DND-41 (cell line): Measurements from ENCODE around the gene RNF207.

Experiments
- ATAC-seq: fragments of 200-7000 bp; cut with Tn5 transposase; 3 replicates; pipeline ENCODE4 v1.9.1; 2021; ENCODE audit warnings: low read depth; ENCODE audit not compliant: insufficient read depth
- DNase-seq: peaks from one replicate; pipeline ENCODE4 v3.0.0-alpha.2; 2020
- H2AFZ ChIP-seq: 2 replicates; pipeline ENCODE4 v1.6.0; 2012; ENCODE audit warnings: low read depth, low read length
- H3K27ac ChIP-seq: 2 replicates; pipeline ENCODE4 v1.5.1; 2012; ENCODE audit warnings: low read length, inconsistent platforms
- H3K27me3 ChIP-seq: fragments of 200-600 bp; sonication (generic); 2 replicates; pipeline ENCODE4 v1.6.0; 2012; ENCODE audit warnings: low read length, mild to moderate bottlenecking, inconsistent platforms; ENCODE audit not compliant: insufficient read depth, poor library complexity
- H3K36me3 ChIP-seq: 2 replicates; pipeline ENCODE4 v1.5.1; 2012; ENCODE audit warnings: low read length, inconsistent platforms; ENCODE audit not compliant: insufficient read depth
- H3K4me1 ChIP-seq: 2 replicates; pipeline ENCODE4 v1.5.1; 2012; ENCODE audit warnings: mild to moderate bottlenecking, low read length; ENCODE audit not compliant: insufficient read depth
- H3K4me2 ChIP-seq: 2 replicates; pipeline ENCODE4 v1.6.0; 2012; ENCODE audit warnings: mild to moderate bottlenecking, moderate library complexity, low read length, inconsistent platforms; ENCODE audit not compliant: insufficient read depth
- H3K4me3 ChIP-seq, 2 experiments: fragments of 200-600 bp in 1 of 2; shearing (Covaris generic) in 1 of 2; 2 replicates each; pipeline ENCODE4 v1.5.1; 2012 to 2016; ENCODE audit warnings: inconsistent platforms in 2 of 2, low read length in 2 of 2, mild to moderate bottlenecking in 2 of 2, low read depth in 1 of 2, moderate library complexity in 1 of 2
- H3K79me2 ChIP-seq: 2 replicates; pipeline ENCODE4 v1.6.0; 2012; ENCODE audit warnings: low read length, inconsistent platforms; ENCODE audit not compliant: insufficient read depth
- H3K9ac ChIP-seq: 2 replicates; pipeline ENCODE4 v1.6.0; 2012; ENCODE audit warnings: low read depth, mild to moderate bottlenecking, inconsistent platforms, low read length, moderate library complexity
- H3K9me3 ChIP-seq: 2 replicates; pipeline ENCODE4 v1.5.1; 2012; ENCODE audit warnings: low read length, moderate library complexity, mild to moderate bottlenecking, inconsistent platforms; ENCODE audit not compliant: insufficient read depth, severe bottlenecking
- H4K20me1 ChIP-seq: 2 replicates; pipeline ENCODE4 v1.6.0; 2012; ENCODE audit warnings: low read length; ENCODE audit not compliant: insufficient read depth
- EZH2 ChIP-seq: IDR thresholded peaks from 3 replicates; pipeline ENCODE4 v1.6.1; 2012; ENCODE audit warnings: borderline replicate concordance, low read depth, mild to moderate bottlenecking, moderate library complexity, low read length, inconsistent platforms; ENCODE audit not compliant: severe bottlenecking
- TF ChIP-seq, protein P1 (sequence below): IDR thresholded peaks from 2 replicates; pipeline ENCODE4 v1.5.1; 2012; ENCODE audit warnings: borderline replicate concordance, low read length, moderate library complexity, mild to moderate bottlenecking; ENCODE audit not compliant: poor library complexity, severe bottlenecking; ENCODE audit errors: extremely low read depth

The RNF207 gene

DNA sequence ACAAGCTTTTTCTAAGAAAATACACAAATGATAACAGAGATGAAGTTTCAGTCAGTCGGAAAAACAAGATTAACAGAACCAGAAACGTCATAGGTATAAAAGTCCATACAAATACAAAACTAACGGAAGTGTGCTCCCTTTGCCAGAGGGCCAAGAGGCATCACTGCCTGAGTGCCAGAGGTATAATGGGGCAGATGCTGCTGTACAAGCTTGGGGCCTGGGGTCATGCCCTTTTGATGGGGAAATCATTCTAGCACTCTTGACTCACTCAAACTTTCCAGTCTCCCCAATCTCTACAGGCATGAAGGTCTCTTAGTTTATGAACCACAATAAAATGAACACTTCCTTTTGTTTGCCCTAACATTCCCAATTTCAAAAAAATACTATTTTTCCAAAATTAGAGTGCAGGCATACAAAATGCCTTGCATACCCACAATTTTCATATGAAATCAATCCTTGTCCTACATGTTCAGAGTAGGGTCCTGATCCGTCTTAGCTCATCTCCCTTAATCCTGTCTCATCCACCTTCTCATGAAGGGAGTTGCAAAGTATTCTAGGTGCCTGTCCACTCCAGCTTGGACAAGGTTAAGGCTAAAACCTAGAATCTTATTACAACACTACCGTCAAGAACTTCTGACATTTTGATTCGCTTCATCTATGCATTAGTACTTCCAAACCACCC, 8.0 kb upstream of the RNF207 start:
- H3K36me3 ChIP-seq, result peaks cover 57% of the 10 kb centered on the region
- no peak for ATAC-seq
- DNase-seq, result no peak
- peak overlapping the region; percentile 89 for H3K27ac ChIP-seq
- H3K4me2 ChIP-seq, result peak overlapping the region; percentile 76
- H4K20me1 ChIP-seq, result peaks cover 58% of the 10 kb centered on the region
- no peaks in the 10 kb centered on the region for H3K9me3 ChIP-seq
- H3K4me1 ChIP-seq, result peaks cover 42% of the 10 kb centered on the region
- peaks cover 68% of the 10 kb centered on the region for H3K79me2 ChIP-seq
- no peaks in the 10 kb centered on the region for H3K27me3 ChIP-seq
- peak overlapping the region; percentile 96 for H3K9ac ChIP-seq
- no peak overlapping the region for H2AFZ ChIP-seq
- TF ChIP-seq, protein P1, sequence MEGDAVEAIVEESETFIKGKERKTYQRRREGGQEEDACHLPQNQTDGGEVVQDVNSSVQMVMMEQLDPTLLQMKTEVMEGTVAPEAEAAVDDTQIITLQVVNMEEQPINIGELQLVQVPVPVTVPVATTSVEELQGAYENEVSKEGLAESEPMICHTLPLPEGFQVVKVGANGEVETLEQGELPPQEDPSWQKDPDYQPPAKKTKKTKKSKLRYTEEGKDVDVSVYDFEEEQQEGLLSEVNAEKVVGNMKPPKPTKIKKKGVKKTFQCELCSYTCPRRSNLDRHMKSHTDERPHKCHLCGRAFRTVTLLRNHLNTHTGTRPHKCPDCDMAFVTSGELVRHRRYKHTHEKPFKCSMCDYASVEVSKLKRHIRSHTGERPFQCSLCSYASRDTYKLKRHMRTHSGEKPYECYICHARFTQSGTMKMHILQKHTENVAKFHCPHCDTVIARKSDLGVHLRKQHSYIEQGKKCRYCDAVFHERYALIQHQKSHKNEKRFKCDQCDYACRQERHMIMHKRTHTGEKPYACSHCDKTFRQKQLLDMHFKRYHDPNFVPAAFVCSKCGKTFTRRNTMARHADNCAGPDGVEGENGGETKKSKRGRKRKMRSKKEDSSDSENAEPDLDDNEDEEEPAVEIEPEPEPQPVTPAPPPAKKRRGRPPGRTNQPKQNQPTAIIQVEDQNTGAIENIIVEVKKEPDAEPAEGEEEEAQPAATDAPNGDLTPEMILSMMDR, result no peak
- no peak for TF ChIP-seq EZH2
- H3K4me3 ChIP-seq, result peak overlapping the region; percentile 77 to 96; a peak in 3 of 4 replicates

DNA sequence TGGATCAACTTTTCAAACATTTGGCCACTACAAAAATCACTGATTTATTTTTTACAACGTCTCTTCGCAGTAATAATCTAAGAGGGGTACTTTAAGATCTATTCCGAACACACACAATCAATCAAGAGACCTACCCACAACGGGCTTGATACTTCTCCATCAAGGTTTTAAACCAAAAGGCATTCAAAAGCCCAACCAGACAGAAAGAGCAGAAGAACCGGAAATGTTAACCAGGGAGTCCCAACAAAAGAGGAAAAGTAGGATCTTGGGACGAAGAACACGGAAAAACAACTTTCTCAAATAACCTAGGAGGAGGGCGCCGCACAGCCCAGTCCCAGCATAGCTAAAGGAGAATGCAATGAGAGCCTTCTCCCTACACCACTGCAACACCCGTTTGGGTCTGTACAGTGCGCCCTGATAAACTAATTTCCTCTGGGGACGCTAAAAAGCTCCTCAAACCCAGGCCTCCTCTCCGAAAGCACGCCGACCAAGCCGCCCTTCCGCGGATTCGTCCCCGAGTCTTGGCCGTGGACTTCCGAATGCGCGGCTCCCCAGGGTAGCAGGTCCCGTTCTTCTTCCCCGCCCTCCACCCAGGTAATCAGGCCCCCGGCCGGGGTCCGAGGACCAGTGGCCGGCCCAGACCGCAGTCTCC, 7.1 kb upstream of the RNF207 start:
- peak; percentile 8 for ATAC-seq
- Histone ChIP-seq H3K9ac (peak overlapping the region; percentile 96), H3K79me2 (peaks cover 59% of the 10 kb centered on the region), H4K20me1 (peaks cover 50% of the 10 kb centered on the region), H3K27me3 (no peaks in the 10 kb centered on the region), H3K27ac (peak overlapping the region; percentile 89), H3K4me3 (peak overlapping the region; percentile 77 to 96), H3K4me2 (peak overlapping the region; percentile 76), H3K4me1 (peaks cover 42% of the 10 kb centered on the region), H3K36me3 (peaks cover 48% of the 10 kb centered on the region), H3K9me3 (no peaks in the 10 kb centered on the region), H2AFZ (peak overlapping the region; percentile 73)
- no peak for TF ChIP-seq EZH2
- TF ChIP-seq, protein P1, result peak; percentile 11
- peak; percentile 34 for DNase-seq

DNA sequence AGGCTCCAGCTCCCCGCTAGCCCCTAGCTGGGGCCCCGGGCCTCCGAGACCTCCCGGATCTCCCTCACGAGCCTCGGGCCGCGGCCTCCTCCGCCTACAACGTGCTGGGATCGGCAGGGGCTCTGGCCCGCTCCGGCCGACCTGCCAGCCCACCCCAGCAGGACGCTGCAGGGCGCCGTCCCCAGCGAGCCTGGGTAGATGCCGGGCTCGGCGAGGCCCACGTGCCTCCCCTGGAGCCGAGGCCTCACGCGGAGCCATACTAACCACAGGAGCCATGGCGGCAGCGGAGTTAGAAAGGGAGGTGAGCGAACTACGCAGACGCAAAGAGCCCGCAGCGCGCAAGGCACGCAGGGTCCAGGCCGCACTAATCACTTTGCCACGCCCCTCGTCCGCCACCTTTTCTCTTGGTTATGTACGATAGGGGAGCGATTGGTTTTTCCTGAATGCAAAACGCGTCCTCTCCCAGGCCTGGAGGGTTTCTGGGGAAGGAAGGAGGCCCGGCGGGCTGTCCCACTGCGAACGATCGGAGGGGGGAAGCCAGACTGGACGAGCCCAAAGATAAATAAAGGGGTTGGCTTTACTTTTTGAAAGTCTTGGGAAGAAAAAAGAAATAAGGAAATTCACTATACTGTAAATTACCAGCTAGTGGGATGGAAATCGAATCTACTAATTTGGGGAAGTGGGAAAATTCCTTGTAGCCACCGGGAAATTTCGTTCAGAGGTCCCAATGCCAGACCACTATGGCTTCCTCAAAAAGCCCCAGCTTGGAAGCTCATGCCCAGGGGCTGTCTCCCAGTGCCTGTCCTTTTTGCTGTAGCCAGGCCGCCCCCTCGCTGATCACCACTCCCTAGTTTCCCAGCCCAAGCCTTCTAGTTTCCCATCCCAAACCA, 6.4 kb upstream of the RNF207 start, which contains the start of gene RPL22:
Gene RPL22, minus strand, starts transcription at position 298 of the 890 bp plus-strand sequence. Its CDS starts 22 bp downstream, at position 276.
- peak; percentile 99 for DNase-seq
- peaks cover 52% of the 10 kb centered on the region for H3K79me2 ChIP-seq

More for the DNA sequence above, 6.4 kb upstream of the RNF207 start, which contains the start of gene RPL22:
- Histone ChIP-seq H3K36me3 (peaks cover 41% of the 10 kb centered on the region), H3K9ac (peak within 1 kb of the TSS; percentile 96), H3K27me3 (no peaks in the 10 kb centered on the region), H4K20me1 (peaks cover 42% of the 10 kb centered on the region), H3K27ac (peak within 1 kb of the TSS; percentile 89), H3K4me1 (peaks cover 40% of the 10 kb centered on the region), H3K4me2 (peak within 1 kb of the TSS; percentile 76), H3K9me3 (no peaks in the 10 kb centered on the region), H3K4me3 (peak within 1 kb of the TSS; percentile 77 to 96), H2AFZ (peak within 1 kb of the TSS; percentile 86)
- ATAC-seq, result peak; percentile 95
- no peak for TF ChIP-seq EZH2
- TF ChIP-seq, protein P1, result no peak
